GM12878 (cell line): ENCODE measurements around the gene ARHGEF10L. TPM values are rescaled to one million over a fixed set of nuclear protein-coding genes. Genes with fewer than 3 reads are reported as not detected.

ENCODE experiments used
- ATAC-seq: fragments of 200-7000 bp; cut with Tn5 transposase; 3 replicates; pipeline ENCODE4 v1.9.1; 2020; ENCODE audit warnings: mild to moderate bottlenecking, moderate library complexity
- BruUV-seq: library from RNA; stranded (reverse); fragments of 400-500 nt; replicated peaks from 2 replicates; lab custom pipeline; 2021; lab: Mats Ljungman, UMichigan
- CTCF ChIA-PET: fragments of 300-600 bp; sonication (Branson Sonifier 250); formaldehyde crosslinking; extraction: SDS; loops from one replicate; lab custom pipeline; 2021; ENCODE audit warnings: inconsistent platforms; lab: Yijun Ruan, JAX
- POLR2A ChIA-PET: fragments of 350-600 bp; formaldehyde crosslinking; extraction: SDS; loops from one replicate; lab custom pipeline; 2021; ENCODE audit warnings: inconsistent platforms; lab: Charles Lee
- RAD21 ChIA-PET: fragments of 300-600 bp; sonication (Branson Sonifier 250); formaldehyde crosslinking; loops from one replicate; lab custom pipeline; 2023; ENCODE audit warnings: antibody characterized with exemption; ENCODE audit not compliant: unreplicated experiment; lab: Charles Lee
- SMC1A ChIA-PET: fragments of 300-600 bp; sonication (Branson Sonifier 250); formaldehyde crosslinking; loops from one replicate; lab custom pipeline; 2023; ENCODE audit not compliant: unreplicated experiment, uncharacterized antibody; lab: Charles Lee
- DNase-seq: peaks from one replicate; pipeline ENCODE4 v3.0.0-alpha.2; 2011; ENCODE audit warnings: low read depth, low spot score
- FAIRE-seq: peaks from 3 replicates; lab custom pipeline; 2011; peaks lifted over from hg19 to GRCh38; lab: Jason Lieb, UNC
- H2AFZ ChIP-seq: 2 replicates; pipeline ENCODE4 v1.6.0; 2011; ENCODE audit warnings: low read depth, low read length, control low read depth; ENCODE audit not compliant: control insufficient read depth
- H3K27ac ChIP-seq: 2 replicates; pipeline ENCODE4 v1.5.1; 2011; ENCODE audit warnings: control low read depth; ENCODE audit not compliant: control insufficient read depth, insufficient read depth
- H3K27me3 ChIP-seq, 2 experiments: replicated peaks in 1 of 2; 2 replicates each; pipeline versions ENCODE4 v1.6.0 to v1.6.1; 2011; ENCODE audit warnings: low read length in 1 of 2; ENCODE audit not compliant: control insufficient read depth in 2 of 2, insufficient read depth in 2 of 2
- H3K36me3 ChIP-seq, 2 experiments: 2 replicates each; pipeline ENCODE4 v1.5.1; 2011; ENCODE audit warnings: low read length in 1 of 2; ENCODE audit not compliant: control insufficient read depth in 2 of 2, insufficient read depth in 2 of 2
- H3K4me1 ChIP-seq: 2 replicates; pipeline ENCODE4 v1.6.1; 2011; ENCODE audit warnings: mild to moderate bottlenecking, low read length, moderate library complexity, mixed read lengths; ENCODE audit not compliant: control insufficient read depth, insufficient read depth
- H3K4me2 ChIP-seq: 2 replicates; pipeline ENCODE4 v1.6.0; 2011; ENCODE audit warnings: control low read depth; ENCODE audit not compliant: control insufficient read depth, insufficient read depth
- H3K4me3 ChIP-seq: fragments of 200-600 bp; sonication (generic); 2 replicates; pipeline ENCODE4 v1.5.1; 2016
- H3K79me2 ChIP-seq: 2 replicates; pipeline ENCODE4 v1.6.0; 2011; ENCODE audit warnings: low read length; ENCODE audit not compliant: control insufficient read depth, insufficient read depth
- H3K9ac ChIP-seq: 2 replicates; pipeline ENCODE4 v1.8.0; 2011; ENCODE audit warnings: low read length, control low read depth, mixed read lengths; ENCODE audit not compliant: control insufficient read depth, insufficient read depth
- H3K9me3 ChIP-seq: replicated peaks from 3 replicates; pipeline ENCODE4 v1.5.1; 2011; ENCODE audit warnings: mild to moderate bottlenecking, low read length; ENCODE audit not compliant: control insufficient read depth, insufficient read depth
- H4K20me1 ChIP-seq: 2 replicates; pipeline ENCODE4 v1.6.0; 2011; ENCODE audit not compliant: control insufficient read depth, insufficient read depth
- GATAD2B ChIP-seq: fragments of 450-650 bp; conservative IDR thresholded peaks from 2 replicates; pipeline ENCODE4 v1.6.1; 2017; ENCODE audit warnings: low read depth, mild to moderate bottlenecking, moderate library complexity
- KLF5 ChIP-seq: fragments of 450-650 bp; IDR thresholded peaks from 2 replicates; pipeline ENCODE4 v1.6.1; 2014; ENCODE audit warnings: mild to moderate bottlenecking; ENCODE audit not compliant: partially characterized antibody
- NFIC ChIP-seq: IDR thresholded peaks from 2 replicates; pipeline ENCODE4 v1.6.1; 2012; ENCODE audit warnings: low read depth, mild to moderate bottlenecking, inconsistent platforms, low read length, moderate library complexity
- NFYB ChIP-seq: IDR thresholded peaks from 2 replicates; pipeline ENCODE4 v1.6.1; 2011; ENCODE audit warnings: low read depth, mild to moderate bottlenecking, low read length, improper control_type of control experiment, moderate library complexity; ENCODE audit not compliant: insufficient read depth
- PML ChIP-seq: IDR thresholded peaks from 2 replicates; pipeline ENCODE4 v1.6.1; 2012; ENCODE audit warnings: low read length, inconsistent platforms
- SRF ChIP-seq, 2 experiments: IDR thresholded peaks; 2 replicates each; pipeline ENCODE4 v1.6.1; 2011; ENCODE audit warnings: low read depth in 2 of 2, low read length in 2 of 2, mild to moderate bottlenecking in 1 of 2, moderate library complexity in 1 of 2
- TARDBP ChIP-seq: IDR thresholded peaks from 2 replicates; pipeline ENCODE4 v1.6.1; 2016; ENCODE audit warnings: borderline replicate concordance
- TCF7 ChIP-seq: IDR thresholded peaks from 2 replicates; pipeline ENCODE4 v1.6.1; 2014; ENCODE audit warnings: antibody characterized with exemption, borderline replicate concordance
- YY1 ChIP-seq: IDR thresholded peaks from 2 replicates; pipeline ENCODE4 v1.6.1; 2011; ENCODE audit warnings: low read depth, mild to moderate bottlenecking, low read length
- ZZZ3 ChIP-seq: IDR thresholded peaks from 2 replicates; pipeline ENCODE4 v1.6.1; 2011; ENCODE audit warnings: low read depth; ENCODE audit not compliant: control insufficient read depth, insufficient read length
- WGBS: methylation state at CpG from one replicate; pipeline ENCODE4 v1.1.6; 2016; ENCODE audit warnings: low lambda C conversion rate; ENCODE audit not compliant: insufficient replicate concordance, insufficient coverage; ENCODE audit errors: missing lambda C conversion rate; 5-methylcytosine and 5-hydroxymethylcytosine counted together
- in situ Hi-C: fragments of 300-500 bp; cut with MboI; formaldehyde crosslinking; loops from 9 replicates; pipeline ENCODE4 v1.14.3; 2018; ENCODE audit warnings: mixed read lengths
- intact Hi-C: fragments of 100-400 bp; cut with micrococcal nuclease; formaldehyde crosslinking; loops from one replicate; pipeline ENCODE4 v1.14.2; 2022; ENCODE audit not compliant: unreplicated experiment
- polyA plus RNA-seq, 11 experiments: library from polyadenylated mRNA; depleted of rRNA in 4 of 11; unstranded in 6 of 11; stranded (reverse) in 5 of 11; fragments of >200 nt; fragmentation: Nextera tagmentation in 4 of 11; fragmentation: Illumina TruSeq in 1 of 11; extraction: Ambion mirVana in 4 of 11; extraction: Trizol in 1 of 11; gene quantifications; 1 replicate in 1 of 11; 2 replicates in 10 of 11; pipeline versions ENCODE4 v1.2.1 to v1.2.3, GENCODE V29; 2011 to 2016; ENCODE audit warnings: inconsistent platforms in 2 of 11, missing spikeins in 2 of 11, low read depth in 1 of 11
- total RNA-seq, 4 experiments: library from RNA; depleted of rRNA in 3 of 4; stranded (reverse); fragments of >200 nt in 3 of 4; fragmentation: Illumina TruSeq in 1 of 4; extraction: Trizol in 1 of 4; gene quantifications; 2 replicates each; pipeline versions ENCODE4 v1.2.1 to v1.2.3, GENCODE V29; 2013 to 2021
- TF ChIP-seq, protein P1 (sequence below): fragments of 450-650 bp; IDR thresholded peaks from 2 replicates; pipeline ENCODE4 v1.6.1; 2017; ENCODE audit warnings: mild to moderate bottlenecking, moderate library complexity
- TF ChIP-seq, protein P2 (sequence below): IDR thresholded peaks from 2 replicates; pipeline ENCODE4 v1.6.1; 2011; ENCODE audit warnings: low read depth, low read length, improper control_type of control experiment, borderline replicate concordance
- TF ChIP-seq, protein P3 (sequence below): IDR thresholded peaks from 2 replicates; pipeline ENCODE4 v1.6.1; 2012; ENCODE audit warnings: low read depth, low read length, improper control_type of control experiment
- TF ChIP-seq, protein P4 (sequence below): IDR thresholded peaks from 2 replicates; pipeline ENCODE4 v1.6.1; 2012; ENCODE audit warnings: low read length, inconsistent platforms

ARHGEF10L gene
- total and polyA plus RNA-seq, 10 of the 15 experiments (the other 5 are each of a cell fraction or from before 2014, with no cell fraction given) = 0.05 to 0.94 (median 0.28) TPM; not detected in 2

DNA sequence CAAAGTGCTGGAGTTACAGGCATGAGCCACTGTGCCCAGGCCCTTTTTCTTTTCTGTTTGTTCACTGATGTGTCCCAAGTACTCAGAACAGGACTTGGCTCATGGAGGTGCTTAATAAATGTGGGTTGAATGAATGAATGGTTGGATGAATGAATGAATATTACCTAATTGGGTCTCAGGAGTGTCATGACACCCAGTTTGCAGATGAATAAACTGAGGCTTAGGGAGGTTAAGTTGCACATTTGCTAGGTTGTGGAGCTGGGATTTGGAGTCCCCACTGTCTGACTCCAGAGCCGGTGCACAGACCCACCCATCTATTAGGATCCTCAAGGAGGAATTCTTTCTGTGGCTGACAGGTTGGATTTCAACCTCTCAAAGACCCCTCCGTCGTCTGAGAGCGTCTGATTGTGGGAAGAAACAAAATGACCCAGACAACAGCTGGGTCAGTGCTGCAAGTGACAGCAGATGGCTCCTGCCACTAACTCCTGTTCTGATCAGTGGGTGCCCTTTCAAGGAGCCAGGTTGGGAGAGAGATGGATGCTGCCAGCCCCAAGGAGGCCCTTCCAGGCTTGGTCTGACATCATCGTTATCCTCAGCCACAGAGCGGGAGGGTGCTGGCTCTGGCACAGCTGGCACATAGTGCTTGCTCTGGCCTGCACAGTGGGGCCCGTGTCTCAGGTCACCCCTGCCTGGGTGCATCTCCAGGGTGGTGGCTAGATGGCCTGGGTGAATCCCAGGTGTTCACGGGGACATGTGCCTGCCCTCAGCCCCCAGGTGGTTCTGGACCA lies 24.2 kb downstream of the ARHGEF10L start:
- Histone ChIP-seq H3K27me3 (peaks cover 4 to 5% of the 10 kb centered on the region in 2 experiments; a peak in 3 of 4 replicates), H3K36me3 (no peaks in the 10 kb centered on the region), H3K4me3 (no peak overlapping the region), H3K4me2 (no peak overlapping the region), H3K27ac (no peak overlapping the region), H4K20me1 (no peaks in the 10 kb centered on the region)
- SMC1A ChIA-PET = interaction anchor here (2.6 kb wide), 1 partner anchor 11 kb away, joined by 10 read pairs; no protein-coding TSS in a partner anchor
- BruUV-seq = no TSS peak
- CTCF ChIA-PET = no interaction called here
- POLR2A ChIA-PET = interaction anchor here (1.1 kb wide), 1 partner anchor 35 kb away, joined by 4 read pairs; no protein-coding TSS in a partner anchor
- no peak for FAIRE-seq
- TF ChIP-seq ZZZ3 (no peak), NFYB (no peak), GATAD2B (no peak), SRF (IDR thresholded peaks at IDR 0.05; ENCODE audit: low read depth in 2 of 2, low read length in 2 of 2) (no peak), NFIC (no peak), PML (no peak), TARDBP (no peak), YY1 (no peak), KLF5 (no peak), TCF7 (no peak)
- TF ChIP-seq, protein P1, sequence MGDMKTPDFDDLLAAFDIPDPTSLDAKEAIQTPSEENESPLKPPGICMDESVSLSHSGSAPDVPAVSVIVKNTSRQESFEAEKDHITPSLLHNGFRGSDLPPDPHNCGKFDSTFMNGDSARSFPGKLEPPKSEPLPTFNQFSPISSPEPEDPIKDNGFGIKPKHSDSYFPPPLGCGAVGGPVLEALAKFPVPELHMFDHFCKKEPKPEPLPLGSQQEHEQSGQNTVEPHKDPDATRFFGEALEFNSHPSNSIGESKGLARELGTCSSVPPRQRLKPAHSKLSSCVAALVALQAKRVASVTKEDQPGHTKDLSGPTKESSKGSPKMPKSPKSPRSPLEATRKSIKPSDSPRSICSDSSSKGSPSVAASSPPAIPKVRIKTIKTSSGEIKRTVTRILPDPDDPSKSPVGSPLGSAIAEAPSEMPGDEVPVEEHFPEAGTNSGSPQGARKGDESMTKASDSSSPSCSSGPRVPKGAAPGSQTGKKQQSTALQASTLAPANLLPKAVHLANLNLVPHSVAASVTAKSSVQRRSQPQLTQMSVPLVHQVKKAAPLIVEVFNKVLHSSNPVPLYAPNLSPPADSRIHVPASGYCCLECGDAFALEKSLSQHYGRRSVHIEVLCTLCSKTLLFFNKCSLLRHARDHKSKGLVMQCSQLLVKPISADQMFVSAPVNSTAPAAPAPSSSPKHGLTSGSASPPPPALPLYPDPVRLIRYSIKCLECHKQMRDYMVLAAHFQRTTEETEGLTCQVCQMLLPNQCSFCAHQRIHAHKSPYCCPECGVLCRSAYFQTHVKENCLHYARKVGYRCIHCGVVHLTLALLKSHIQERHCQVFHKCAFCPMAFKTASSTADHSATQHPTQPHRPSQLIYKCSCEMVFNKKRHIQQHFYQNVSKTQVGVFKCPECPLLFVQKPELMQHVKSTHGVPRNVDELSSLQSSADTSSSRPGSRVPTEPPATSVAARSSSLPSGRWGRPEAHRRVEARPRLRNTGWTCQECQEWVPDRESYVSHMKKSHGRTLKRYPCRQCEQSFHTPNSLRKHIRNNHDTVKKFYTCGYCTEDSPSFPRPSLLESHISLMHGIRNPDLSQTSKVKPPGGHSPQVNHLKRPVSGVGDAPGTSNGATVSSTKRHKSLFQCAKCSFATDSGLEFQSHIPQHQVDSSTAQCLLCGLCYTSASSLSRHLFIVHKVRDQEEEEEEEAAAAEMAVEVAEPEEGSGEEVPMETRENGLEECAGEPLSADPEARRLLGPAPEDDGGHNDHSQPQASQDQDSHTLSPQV = no peak
- TF ChIP-seq, protein P2, sequence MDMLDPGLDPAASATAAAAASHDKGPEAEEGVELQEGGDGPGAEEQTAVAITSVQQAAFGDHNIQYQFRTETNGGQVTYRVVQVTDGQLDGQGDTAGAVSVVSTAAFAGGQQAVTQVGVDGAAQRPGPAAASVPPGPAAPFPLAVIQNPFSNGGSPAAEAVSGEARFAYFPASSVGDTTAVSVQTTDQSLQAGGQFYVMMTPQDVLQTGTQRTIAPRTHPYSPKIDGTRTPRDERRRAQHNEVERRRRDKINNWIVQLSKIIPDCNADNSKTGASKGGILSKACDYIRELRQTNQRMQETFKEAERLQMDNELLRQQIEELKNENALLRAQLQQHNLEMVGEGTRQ = no peak
- TF ChIP-seq, protein P3, sequence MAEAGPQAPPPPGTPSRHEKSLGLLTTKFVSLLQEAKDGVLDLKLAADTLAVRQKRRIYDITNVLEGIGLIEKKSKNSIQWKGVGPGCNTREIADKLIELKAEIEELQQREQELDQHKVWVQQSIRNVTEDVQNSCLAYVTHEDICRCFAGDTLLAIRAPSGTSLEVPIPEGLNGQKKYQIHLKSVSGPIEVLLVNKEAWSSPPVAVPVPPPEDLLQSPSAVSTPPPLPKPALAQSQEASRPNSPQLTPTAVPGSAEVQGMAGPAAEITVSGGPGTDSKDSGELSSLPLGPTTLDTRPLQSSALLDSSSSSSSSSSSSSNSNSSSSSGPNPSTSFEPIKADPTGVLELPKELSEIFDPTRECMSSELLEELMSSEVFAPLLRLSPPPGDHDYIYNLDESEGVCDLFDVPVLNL = no peak
- TF ChIP-seq, protein P4, sequence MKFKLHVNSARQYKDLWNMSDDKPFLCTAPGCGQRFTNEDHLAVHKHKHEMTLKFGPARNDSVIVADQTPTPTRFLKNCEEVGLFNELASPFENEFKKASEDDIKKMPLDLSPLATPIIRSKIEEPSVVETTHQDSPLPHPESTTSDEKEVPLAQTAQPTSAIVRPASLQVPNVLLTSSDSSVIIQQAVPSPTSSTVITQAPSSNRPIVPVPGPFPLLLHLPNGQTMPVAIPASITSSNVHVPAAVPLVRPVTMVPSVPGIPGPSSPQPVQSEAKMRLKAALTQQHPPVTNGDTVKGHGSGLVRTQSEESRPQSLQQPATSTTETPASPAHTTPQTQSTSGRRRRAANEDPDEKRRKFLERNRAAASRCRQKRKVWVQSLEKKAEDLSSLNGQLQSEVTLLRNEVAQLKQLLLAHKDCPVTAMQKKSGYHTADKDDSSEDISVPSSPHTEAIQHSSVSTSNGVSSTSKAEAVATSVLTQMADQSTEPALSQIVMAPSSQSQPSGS = no peak
- TF ChIP-seq, all 136 proteins: peak for 0
- intact Hi-C loops (no loop called here), in situ Hi-C loops (no loop called here)
- ATAC-seq (no peak), DNase-seq (no peak)
- 25% methylated on average over 8 of the region's 8 CpGs for WGBS
- no peaks in the 10 kb centered on the region for H3K4me1 ChIP-seq
- no peaks in the 10 kb centered on the region for H3K79me2 ChIP-seq
- RAD21 ChIA-PET = no interaction called here
- no peak overlapping the region for H2AFZ ChIP-seq
- H3K9me3 ChIP-seq = no peaks in the 10 kb centered on the region
- no peak overlapping the region for H3K9ac ChIP-seq
